GM12878 (cell line): Measurements from ENCODE around the gene FBLN1. TPM values are rescaled to one million over a fixed set of nuclear protein-coding genes. Genes with fewer than 3 reads are reported as not detected.

Experiments
- ATAC-seq: fragments of 200-7000 bp; cut with Tn5 transposase; 3 replicates; pipeline ENCODE4 v1.9.1; 2020; ENCODE audit warnings: mild to moderate bottlenecking, moderate library complexity
- BruUV-seq: library from RNA; stranded (reverse); fragments of 400-500 nt; replicated peaks from 2 replicates; lab custom pipeline; 2021; lab: Mats Ljungman, UMichigan
- CTCF ChIA-PET: fragments of 300-600 bp; sonication (Branson Sonifier 250); formaldehyde crosslinking; extraction: SDS; loops from one replicate; lab custom pipeline; 2021; ENCODE audit warnings: inconsistent platforms; lab: Yijun Ruan, JAX
- POLR2A ChIA-PET: fragments of 350-600 bp; formaldehyde crosslinking; extraction: SDS; loops from one replicate; lab custom pipeline; 2021; ENCODE audit warnings: inconsistent platforms; lab: Charles Lee
- RAD21 ChIA-PET: fragments of 300-600 bp; sonication (Branson Sonifier 250); formaldehyde crosslinking; loops from one replicate; lab custom pipeline; 2023; ENCODE audit warnings: antibody characterized with exemption; ENCODE audit not compliant: unreplicated experiment; lab: Charles Lee
- SMC1A ChIA-PET: fragments of 300-600 bp; sonication (Branson Sonifier 250); formaldehyde crosslinking; loops from one replicate; lab custom pipeline; 2023; ENCODE audit not compliant: unreplicated experiment, uncharacterized antibody; lab: Charles Lee
- DNase-seq: peaks from one replicate; pipeline ENCODE4 v3.0.0-alpha.2; 2011; ENCODE audit warnings: low read depth, low spot score
- FAIRE-seq: peaks from 3 replicates; lab custom pipeline; 2011; peaks lifted over from hg19 to GRCh38; lab: Jason Lieb, UNC
- H2AFZ ChIP-seq: 2 replicates; pipeline ENCODE4 v1.6.0; 2011; ENCODE audit warnings: low read depth, low read length, control low read depth; ENCODE audit not compliant: control insufficient read depth
- H3K27ac ChIP-seq: 2 replicates; pipeline ENCODE4 v1.5.1; 2011; ENCODE audit warnings: control low read depth; ENCODE audit not compliant: control insufficient read depth, insufficient read depth
- H3K27me3 ChIP-seq, 2 experiments: replicated peaks in 1 of 2; 2 replicates each; pipeline versions ENCODE4 v1.6.0 to v1.6.1; 2011; ENCODE audit warnings: low read length in 1 of 2; ENCODE audit not compliant: control insufficient read depth in 2 of 2, insufficient read depth in 2 of 2
- H3K36me3 ChIP-seq, 2 experiments: 2 replicates each; pipeline ENCODE4 v1.5.1; 2011; ENCODE audit warnings: low read length in 1 of 2; ENCODE audit not compliant: control insufficient read depth in 2 of 2, insufficient read depth in 2 of 2
- H3K4me1 ChIP-seq: 2 replicates; pipeline ENCODE4 v1.6.1; 2011; ENCODE audit warnings: mild to moderate bottlenecking, low read length, moderate library complexity, mixed read lengths; ENCODE audit not compliant: control insufficient read depth, insufficient read depth
- H3K4me2 ChIP-seq: 2 replicates; pipeline ENCODE4 v1.6.0; 2011; ENCODE audit warnings: control low read depth; ENCODE audit not compliant: control insufficient read depth, insufficient read depth
- H3K4me3 ChIP-seq: fragments of 200-600 bp; sonication (generic); 2 replicates; pipeline ENCODE4 v1.5.1; 2016
- H3K79me2 ChIP-seq: 2 replicates; pipeline ENCODE4 v1.6.0; 2011; ENCODE audit warnings: low read length; ENCODE audit not compliant: control insufficient read depth, insufficient read depth
- H3K9ac ChIP-seq: 2 replicates; pipeline ENCODE4 v1.8.0; 2011; ENCODE audit warnings: low read length, control low read depth, mixed read lengths; ENCODE audit not compliant: control insufficient read depth, insufficient read depth
- H3K9me3 ChIP-seq: replicated peaks from 3 replicates; pipeline ENCODE4 v1.5.1; 2011; ENCODE audit warnings: mild to moderate bottlenecking, low read length; ENCODE audit not compliant: control insufficient read depth, insufficient read depth
- H4K20me1 ChIP-seq: 2 replicates; pipeline ENCODE4 v1.6.0; 2011; ENCODE audit not compliant: control insufficient read depth, insufficient read depth
- BACH1 ChIP-seq: fragments of 450-650 bp; IDR thresholded peaks from 2 replicates; pipeline ENCODE4 v1.6.1; 2017; ENCODE audit warnings: mild to moderate bottlenecking, borderline replicate concordance
- BRCA1 ChIP-seq: IDR thresholded peaks from 2 replicates; pipeline ENCODE4 v1.6.1; 2011; ENCODE audit warnings: low read depth, low read length, improper control_type of control experiment
- CEBPB ChIP-seq, 2 experiments: fragments of 150-350 bp in 1 of 2; IDR thresholded peaks; 2 replicates each; pipeline ENCODE4 v1.6.1; 2012 to 2014; ENCODE audit warnings: low read depth in 2 of 2, low read length in 2 of 2, borderline replicate concordance in 1 of 2, inconsistent platforms in 1 of 2
- EP300 ChIP-seq, 2 experiments: fragments of 150-350 bp in 1 of 2; IDR thresholded peaks; 2 replicates each; pipeline ENCODE4 v1.6.1; 2011 to 2012; ENCODE audit warnings: low read depth in 2 of 2, low read length in 2 of 2, borderline replicate concordance in 1 of 2, improper control_type of control experiment in 1 of 2, inconsistent platforms in 1 of 2; ENCODE audit not compliant: control insufficient read depth in 1 of 2
- KLF5 ChIP-seq: fragments of 450-650 bp; IDR thresholded peaks from 2 replicates; pipeline ENCODE4 v1.6.1; 2014; ENCODE audit warnings: mild to moderate bottlenecking; ENCODE audit not compliant: partially characterized antibody
- LARP7 ChIP-seq: fragments of 450-650 bp; IDR thresholded peaks from 2 replicates; pipeline ENCODE4 v1.6.1; 2017; ENCODE audit warnings: mild to moderate bottlenecking
- POLR2AphosphoS2 ChIP-seq: IDR thresholded peaks from 2 replicates; pipeline ENCODE4 v1.6.1; 2011; ENCODE audit warnings: low read depth, mild to moderate bottlenecking, low read length, improper control_type of control experiment, moderate library complexity
- TBL1XR1 ChIP-seq: IDR thresholded peaks from 2 replicates; pipeline ENCODE4 v1.6.1; 2012; ENCODE audit warnings: low read depth, low read length, improper control_type of control experiment
- ZNF24 ChIP-seq: fragments of 450-650 bp; IDR thresholded peaks from 2 replicates; pipeline ENCODE4 v1.6.1; 2017; ENCODE audit warnings: antibody characterized with exemption, mild to moderate bottlenecking
- WGBS: methylation state at CpG from one replicate; pipeline ENCODE4 v1.1.6; 2016; ENCODE audit warnings: low lambda C conversion rate; ENCODE audit not compliant: insufficient replicate concordance, insufficient coverage; ENCODE audit errors: missing lambda C conversion rate; 5-methylcytosine and 5-hydroxymethylcytosine counted together
- in situ Hi-C: fragments of 300-500 bp; cut with MboI; formaldehyde crosslinking; loops from 9 replicates; pipeline ENCODE4 v1.14.3; 2018; ENCODE audit warnings: mixed read lengths
- intact Hi-C: fragments of 100-400 bp; cut with micrococcal nuclease; formaldehyde crosslinking; loops from one replicate; pipeline ENCODE4 v1.14.2; 2022; ENCODE audit not compliant: unreplicated experiment
- polyA plus RNA-seq, 11 experiments: library from polyadenylated mRNA; depleted of rRNA in 4 of 11; unstranded in 6 of 11; stranded (reverse) in 5 of 11; fragments of >200 nt; fragmentation: Nextera tagmentation in 4 of 11; fragmentation: Illumina TruSeq in 1 of 11; extraction: Ambion mirVana in 4 of 11; extraction: Trizol in 1 of 11; gene quantifications; 1 replicate in 1 of 11; 2 replicates in 10 of 11; pipeline versions ENCODE4 v1.2.1 to v1.2.3, GENCODE V29; 2011 to 2016; ENCODE audit warnings: inconsistent platforms in 2 of 11, missing spikeins in 2 of 11, low read depth in 1 of 11
- total RNA-seq, 4 experiments: library from RNA; depleted of rRNA in 3 of 4; stranded (reverse); fragments of >200 nt in 3 of 4; fragmentation: Illumina TruSeq in 1 of 4; extraction: Trizol in 1 of 4; gene quantifications; 2 replicates each; pipeline versions ENCODE4 v1.2.1 to v1.2.3, GENCODE V29; 2013 to 2021
- TF ChIP-seq, protein P1 (sequence below): IDR thresholded peaks from 2 replicates; pipeline ENCODE4 v1.6.1; 2012; ENCODE audit warnings: mild to moderate bottlenecking, low read depth, low read length
- TF ChIP-seq, protein P2 (sequence below): fragments of 150-350 bp; IDR thresholded peaks from 2 replicates; pipeline ENCODE4 v1.6.1; 2014; ENCODE audit warnings: mild to moderate bottlenecking, low read depth, low read length
- TF ChIP-seq, protein P3 (sequence below): IDR thresholded peaks from 2 replicates; pipeline ENCODE4 v1.6.1; 2012; ENCODE audit warnings: improper control_type of control experiment, low read depth, low read length; ENCODE audit not compliant: insufficient replicate concordance
- TF ChIP-seq, protein P4 (sequence below): fragments of 450-650 bp; IDR thresholded peaks from 2 replicates; pipeline ENCODE4 v1.6.1; 2016; ENCODE audit warnings: mild to moderate bottlenecking

The FBLN1 gene
- total and polyA plus RNA-seq, 10 of the 15 experiments (the other 5 are each of a cell fraction or from before 2014, with no cell fraction given) = 0.20 to 0.51 TPM; not detected in 8

DNA sequence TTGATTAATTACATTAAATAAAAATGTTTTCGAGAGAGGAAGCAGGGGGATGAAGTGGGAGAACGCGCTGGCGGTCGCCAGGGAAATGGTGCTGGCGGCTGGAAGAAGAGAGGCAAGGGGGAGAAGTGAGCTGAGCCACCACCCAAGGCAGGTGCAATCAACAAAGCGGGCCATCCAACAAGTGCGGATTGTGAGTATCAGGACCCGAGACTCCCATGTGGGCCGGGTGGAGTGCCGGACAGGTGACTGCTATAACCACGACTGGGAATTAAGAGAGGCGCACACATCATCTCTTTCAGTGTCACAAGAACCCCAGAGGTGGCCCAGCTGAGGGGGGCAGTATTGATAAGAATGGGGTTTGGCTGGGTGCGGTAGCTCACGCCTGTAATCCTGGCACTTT lies 127.8 kb downstream of the FBLN1 start:
- Histone ChIP-seq H4K20me1 (no peaks in the 10 kb centered on the region), H3K36me3 (no peaks in the 10 kb centered on the region), H3K9me3 (no peaks in the 10 kb centered on the region), H3K79me2 (no peaks in the 10 kb centered on the region), H3K27me3 (peaks cover 1 to 3% of the 10 kb centered on the region in 2 experiments; a peak in 2 of 4 replicates), H3K4me3 (no peak overlapping the region), H3K4me2 (no peak overlapping the region), H3K4me1 (no peaks in the 10 kb centered on the region), H2AFZ (no peak overlapping the region), H3K9ac (no peak overlapping the region), H3K27ac (no peak overlapping the region)
- DNase-seq (no peak), FAIRE-seq (no peak), ATAC-seq (no peak)
- in situ Hi-C loops (no loop called here), intact Hi-C loops (no loop called here)
- SMC1A ChIA-PET = no interaction called here
- POLR2A ChIA-PET = no interaction called here
- BruUV-seq = no TSS peak
- WGBS = 80% methylated on average over 15 of the region's 15 CpGs
- RAD21 ChIA-PET = no interaction called here
- CTCF ChIA-PET = interaction anchor here (1.1 kb wide), 1 partner anchor 362 kb away, joined by 3 read pairs; no protein-coding TSS in a partner anchor
- TF ChIP-seq, protein P1, sequence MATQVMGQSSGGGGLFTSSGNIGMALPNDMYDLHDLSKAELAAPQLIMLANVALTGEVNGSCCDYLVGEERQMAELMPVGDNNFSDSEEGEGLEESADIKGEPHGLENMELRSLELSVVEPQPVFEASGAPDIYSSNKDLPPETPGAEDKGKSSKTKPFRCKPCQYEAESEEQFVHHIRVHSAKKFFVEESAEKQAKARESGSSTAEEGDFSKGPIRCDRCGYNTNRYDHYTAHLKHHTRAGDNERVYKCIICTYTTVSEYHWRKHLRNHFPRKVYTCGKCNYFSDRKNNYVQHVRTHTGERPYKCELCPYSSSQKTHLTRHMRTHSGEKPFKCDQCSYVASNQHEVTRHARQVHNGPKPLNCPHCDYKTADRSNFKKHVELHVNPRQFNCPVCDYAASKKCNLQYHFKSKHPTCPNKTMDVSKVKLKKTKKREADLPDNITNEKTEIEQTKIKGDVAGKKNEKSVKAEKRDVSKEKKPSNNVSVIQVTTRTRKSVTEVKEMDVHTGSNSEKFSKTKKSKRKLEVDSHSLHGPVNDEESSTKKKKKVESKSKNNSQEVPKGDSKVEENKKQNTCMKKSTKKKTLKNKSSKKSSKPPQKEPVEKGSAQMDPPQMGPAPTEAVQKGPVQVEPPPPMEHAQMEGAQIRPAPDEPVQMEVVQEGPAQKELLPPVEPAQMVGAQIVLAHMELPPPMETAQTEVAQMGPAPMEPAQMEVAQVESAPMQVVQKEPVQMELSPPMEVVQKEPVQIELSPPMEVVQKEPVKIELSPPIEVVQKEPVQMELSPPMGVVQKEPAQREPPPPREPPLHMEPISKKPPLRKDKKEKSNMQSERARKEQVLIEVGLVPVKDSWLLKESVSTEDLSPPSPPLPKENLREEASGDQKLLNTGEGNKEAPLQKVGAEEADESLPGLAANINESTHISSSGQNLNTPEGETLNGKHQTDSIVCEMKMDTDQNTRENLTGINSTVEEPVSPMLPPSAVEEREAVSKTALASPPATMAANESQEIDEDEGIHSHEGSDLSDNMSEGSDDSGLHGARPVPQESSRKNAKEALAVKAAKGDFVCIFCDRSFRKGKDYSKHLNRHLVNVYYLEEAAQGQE = no peak
- no peak for TF ChIP-seq LARP7
- TF ChIP-seq, protein P2, sequence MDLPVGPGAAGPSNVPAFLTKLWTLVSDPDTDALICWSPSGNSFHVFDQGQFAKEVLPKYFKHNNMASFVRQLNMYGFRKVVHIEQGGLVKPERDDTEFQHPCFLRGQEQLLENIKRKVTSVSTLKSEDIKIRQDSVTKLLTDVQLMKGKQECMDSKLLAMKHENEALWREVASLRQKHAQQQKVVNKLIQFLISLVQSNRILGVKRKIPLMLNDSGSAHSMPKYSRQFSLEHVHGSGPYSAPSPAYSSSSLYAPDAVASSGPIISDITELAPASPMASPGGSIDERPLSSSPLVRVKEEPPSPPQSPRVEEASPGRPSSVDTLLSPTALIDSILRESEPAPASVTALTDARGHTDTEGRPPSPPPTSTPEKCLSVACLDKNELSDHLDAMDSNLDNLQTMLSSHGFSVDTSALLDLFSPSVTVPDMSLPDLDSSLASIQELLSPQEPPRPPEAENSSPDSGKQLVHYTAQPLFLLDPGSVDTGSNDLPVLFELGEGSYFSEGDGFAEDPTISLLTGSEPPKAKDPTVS = no peak
- TF ChIP-seq BRCA1 = no peak
- TF ChIP-seq BACH1 = no peak
- no peak for TF ChIP-seq ZNF24
- no peak for TF ChIP-seq TBL1XR1
- no peak for TF ChIP-seq CEBPB (IDR thresholded peaks at IDR 0.05; ENCODE audit: borderline replicate concordance in 1 of 2, low read depth in 2 of 2, low read length in 2 of 2)
- TF ChIP-seq, protein P3, sequence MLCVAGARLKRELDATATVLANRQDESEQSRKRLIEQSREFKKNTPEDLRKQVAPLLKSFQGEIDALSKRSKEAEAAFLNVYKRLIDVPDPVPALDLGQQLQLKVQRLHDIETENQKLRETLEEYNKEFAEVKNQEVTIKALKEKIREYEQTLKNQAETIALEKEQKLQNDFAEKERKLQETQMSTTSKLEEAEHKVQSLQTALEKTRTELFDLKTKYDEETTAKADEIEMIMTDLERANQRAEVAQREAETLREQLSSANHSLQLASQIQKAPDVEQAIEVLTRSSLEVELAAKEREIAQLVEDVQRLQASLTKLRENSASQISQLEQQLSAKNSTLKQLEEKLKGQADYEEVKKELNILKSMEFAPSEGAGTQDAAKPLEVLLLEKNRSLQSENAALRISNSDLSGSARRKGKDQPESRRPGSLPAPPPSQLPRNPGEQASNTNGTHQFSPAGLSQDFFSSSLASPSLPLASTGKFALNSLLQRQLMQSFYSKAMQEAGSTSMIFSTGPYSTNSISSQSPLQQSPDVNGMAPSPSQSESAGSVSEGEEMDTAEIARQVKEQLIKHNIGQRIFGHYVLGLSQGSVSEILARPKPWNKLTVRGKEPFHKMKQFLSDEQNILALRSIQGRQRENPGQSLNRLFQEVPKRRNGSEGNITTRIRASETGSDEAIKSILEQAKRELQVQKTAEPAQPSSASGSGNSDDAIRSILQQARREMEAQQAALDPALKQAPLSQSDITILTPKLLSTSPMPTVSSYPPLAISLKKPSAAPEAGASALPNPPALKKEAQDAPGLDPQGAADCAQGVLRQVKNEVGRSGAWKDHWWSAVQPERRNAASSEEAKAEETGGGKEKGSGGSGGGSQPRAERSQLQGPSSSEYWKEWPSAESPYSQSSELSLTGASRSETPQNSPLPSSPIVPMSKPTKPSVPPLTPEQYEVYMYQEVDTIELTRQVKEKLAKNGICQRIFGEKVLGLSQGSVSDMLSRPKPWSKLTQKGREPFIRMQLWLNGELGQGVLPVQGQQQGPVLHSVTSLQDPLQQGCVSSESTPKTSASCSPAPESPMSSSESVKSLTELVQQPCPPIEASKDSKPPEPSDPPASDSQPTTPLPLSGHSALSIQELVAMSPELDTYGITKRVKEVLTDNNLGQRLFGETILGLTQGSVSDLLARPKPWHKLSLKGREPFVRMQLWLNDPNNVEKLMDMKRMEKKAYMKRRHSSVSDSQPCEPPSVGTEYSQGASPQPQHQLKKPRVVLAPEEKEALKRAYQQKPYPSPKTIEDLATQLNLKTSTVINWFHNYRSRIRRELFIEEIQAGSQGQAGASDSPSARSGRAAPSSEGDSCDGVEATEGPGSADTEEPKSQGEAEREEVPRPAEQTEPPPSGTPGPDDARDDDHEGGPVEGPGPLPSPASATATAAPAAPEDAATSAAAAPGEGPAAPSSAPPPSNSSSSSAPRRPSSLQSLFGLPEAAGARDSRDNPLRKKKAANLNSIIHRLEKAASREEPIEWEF = no peak
- TF ChIP-seq, protein P4, sequence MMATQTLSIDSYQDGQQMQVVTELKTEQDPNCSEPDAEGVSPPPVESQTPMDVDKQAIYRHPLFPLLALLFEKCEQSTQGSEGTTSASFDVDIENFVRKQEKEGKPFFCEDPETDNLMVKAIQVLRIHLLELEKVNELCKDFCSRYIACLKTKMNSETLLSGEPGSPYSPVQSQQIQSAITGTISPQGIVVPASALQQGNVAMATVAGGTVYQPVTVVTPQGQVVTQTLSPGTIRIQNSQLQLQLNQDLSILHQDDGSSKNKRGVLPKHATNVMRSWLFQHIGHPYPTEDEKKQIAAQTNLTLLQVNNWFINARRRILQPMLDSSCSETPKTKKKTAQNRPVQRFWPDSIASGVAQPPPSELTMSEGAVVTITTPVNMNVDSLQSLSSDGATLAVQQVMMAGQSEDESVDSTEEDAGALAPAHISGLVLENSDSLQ = no peak
- no peak for TF ChIP-seq KLF5
- TF ChIP-seq EP300 (IDR thresholded peaks at IDR 0.05; ENCODE audit: borderline replicate concordance in 1 of 2, control insufficient read depth in 1 of 2, low read depth in 2 of 2, low read length in 2 of 2) = no peak
- TF ChIP-seq POLR2AphosphoS2 = no peak
